Epithelial cell of prostate (primary cell): Measurements from ENCODE around the gene SPPL2A.
"Not testable (repeated sequence)": the region's sequence is repeated elsewhere in the genome, so short reads cannot be mapped to it uniquely, and the experiment has no call there.

Source experiments
- DNase-seq: peaks from one replicate; pipeline ENCODE4 v3.0.0-alpha.2; 2011; ENCODE audit warnings: low read depth, low spot score
- H3K27ac ChIP-seq: fragments of 450-650 bp; 2 replicates; pipeline ENCODE4 v1.5.1; 2017; ENCODE audit warnings: mild to moderate bottlenecking

SPPL2A gene

GRCh38 chr15:50697109-50697797, 68.3 kb downstream of the SPPL2A start:
- no peak overlapping the region for H3K27ac ChIP-seq
- no peak for DNase-seq

GRCh38 chr15:50694634-50695165, 70.8 kb downstream of the SPPL2A start:
- not testable (repeated sequence) for DNase-seq, H3K27ac ChIP-seq

GRCh38 chr15:50687302-50687902, 78.1 kb downstream of the SPPL2A start:
- no peak for DNase-seq
- H3K27ac ChIP-seq, result peak overlapping the region; percentile 92

GRCh38 chr15:50686469-50687301, 78.8 kb downstream of the SPPL2A start, which contains the start of gene TRPM7:
TSS of gene TRPM7 (minus strand) at chr15:50686797. CDS start at chr15:50686533, 264 bp downstream.
- peak within 1 kb of the TSS; percentile 92 for H3K27ac ChIP-seq
- DNase-seq, result peak; percentile 49

GRCh38 chr15:50685976-50686468, 79.5 kb downstream of the SPPL2A start:
- H3K27ac ChIP-seq, result peak overlapping the region; percentile 92
- DNase-seq, result peak; percentile 12

GRCh38 chr15:50685191-50685975, 80.1 kb downstream of the SPPL2A start:
- peak overlapping the region; percentile 92 for H3K27ac ChIP-seq
- no peak for DNase-seq

GRCh38 chr15:50681467-50681866, 84.0 kb downstream of the SPPL2A start:
- DNase-seq, result no peak
- no peak overlapping the region for H3K27ac ChIP-seq

- H3K27ac ChIP-seq, result peak overlapping the region; percentile 46
- DNase-seq, result no peak
Measured at GRCh38 chr15:50676799-50677483, 88.6 kb downstream of the SPPL2A start.

GRCh38 chr15:50675535-50676144, 89.9 kb downstream of the SPPL2A start:
- no peak for DNase-seq
- peak overlapping the region; percentile 46 for H3K27ac ChIP-seq

- DNase-seq, result no peak
- H3K27ac ChIP-seq, result no peak overlapping the region
Measured at GRCh38 chr15:50670115-50670514, 95.4 kb downstream of the SPPL2A start.

- no peak for DNase-seq
- H3K27ac ChIP-seq, result no peak overlapping the region
Measured at GRCh38 chr15:50669611-50670010, 95.9 kb downstream of the SPPL2A start.

GRCh38 chr15:50665938-50666337, 99.6 kb downstream of the SPPL2A start:
- DNase-seq, result no peak
- no peak overlapping the region for H3K27ac ChIP-seq

- H3K27ac ChIP-seq, result no peak overlapping the region
- DNase-seq, result no peak
Measured at GRCh38 chr15:50655555-50655954, 110.0 kb downstream of the SPPL2A start.

- peak; percentile 26 for DNase-seq
- H3K27ac ChIP-seq, result peak overlapping the region; percentile 60
Measured at GRCh38 chr15:50653156-50653743, 112.3 kb downstream of the SPPL2A start.

- no peak for DNase-seq
- peak overlapping the region; percentile 60 for H3K27ac ChIP-seq
Measured at GRCh38 chr15:50652671-50653070, 112.8 kb downstream of the SPPL2A start.
